ENCODE results near the gene KDM4D. TPM values are rescaled to one million over a fixed set of nuclear protein-coding genes. Genes with fewer than 3 reads are reported as not detected.

Gene KDM4D
- 0.24 to 0.48 TPM (median 0.36 TPM) in 5 replicates for total RNA-seq (2022; extraction: Qiagen RNA extraction; ENCODE audit: low read depth)

DNA sequence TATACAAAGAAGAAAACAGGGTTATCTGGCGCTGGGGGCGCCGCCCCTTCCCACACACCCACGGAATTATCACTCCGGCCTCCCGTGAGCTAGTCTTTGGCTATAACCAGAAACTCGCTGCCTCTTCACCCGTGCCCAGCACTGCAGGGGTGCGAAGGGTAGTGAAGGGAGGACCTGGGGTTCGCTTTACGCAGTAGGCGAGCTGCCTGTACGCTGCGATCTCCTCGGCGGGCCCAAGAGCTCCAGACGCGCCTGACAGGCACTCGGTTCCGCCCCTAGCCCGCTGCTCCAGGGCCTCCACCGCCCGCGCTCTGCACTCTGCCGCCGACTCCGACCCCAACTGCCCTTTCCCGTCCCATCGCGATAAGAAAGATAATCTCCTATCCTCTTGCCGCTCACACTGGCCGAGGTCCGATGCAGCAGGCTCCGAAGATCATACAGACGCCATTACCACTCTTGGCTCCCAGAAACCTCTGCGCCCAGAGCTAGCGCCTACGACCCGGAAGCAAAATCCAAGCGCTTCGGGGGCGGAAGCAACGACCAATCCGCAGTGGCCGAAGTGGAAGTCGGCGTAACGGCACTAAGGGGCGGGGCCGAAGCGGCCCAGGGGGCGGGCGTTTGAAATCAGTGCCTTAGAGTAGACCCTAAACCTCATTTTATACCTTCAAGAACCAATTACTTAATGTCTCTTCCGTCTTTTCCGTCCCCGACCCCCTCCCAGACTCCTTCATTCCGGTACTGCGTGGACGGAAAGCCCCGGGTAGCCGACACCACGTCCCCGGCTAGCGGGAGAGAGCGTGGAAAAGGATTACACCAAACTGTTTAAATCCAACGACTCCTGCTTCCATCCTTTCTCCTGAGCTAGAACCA lies at the start of gene KDM4D, which contains the start of gene CWC15:
TSS of gene KDM4D (plus strand) at position 611 of the 870 bp plus-strand sequence. CDS start 23,664 bp downstream, outside the sequence.
TSS of gene CWC15 (minus strand) at position 458 of the 870 bp plus-strand sequence. CDS start 1,371 bp downstream, outside the sequence.

DNA sequence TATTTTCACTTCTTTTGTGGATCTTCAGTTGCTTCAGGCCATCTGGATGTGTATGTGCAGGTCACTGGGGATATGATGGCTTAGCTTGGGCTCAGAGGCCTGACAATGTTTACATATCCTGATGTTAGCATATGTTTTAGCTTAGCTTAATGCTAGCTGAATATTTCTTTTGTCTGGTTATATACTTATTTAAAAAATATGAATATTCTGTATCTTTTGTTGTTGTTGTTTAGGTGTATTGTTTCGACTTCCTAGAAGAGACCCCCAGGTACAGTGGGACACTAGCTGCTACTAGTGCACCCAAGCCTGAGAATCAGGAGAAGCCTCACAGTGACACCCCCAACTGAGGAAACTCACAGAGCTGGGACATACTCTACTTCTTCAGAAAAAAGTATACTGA lies 51.4 kb downstream of the KDM4D start, which contains the start of gene KDM4E:
TSS of gene KDM4E (plus strand) at position 301 of the 400 bp plus-strand sequence. CDS start 300 bp downstream, outside the sequence.

Other genes with a start within 250 kb of the KDM4D start
- gene AMOTL1, start 205.4 kb upstream of the KDM4D start, total RNA-seq (2022; extraction: Qiagen RNA extraction; ENCODE audit: low read depth) = 5.5 to 9.8 TPM (median 8.4 TPM) in 5 replicates
- 28.7 to 33.7 TPM (median 29.9 TPM) in 5 replicates for gene CWC15, start 153 bp upstream of the KDM4D start, total RNA-seq (2022; extraction: Qiagen RNA extraction; ENCODE audit: low read depth)
- not detected in 5 replicates for gene KDM4E, start 51.5 kb downstream of the KDM4D start, total RNA-seq (2022; extraction: Qiagen RNA extraction; ENCODE audit: low read depth)
- gene KDM4F, start 75.7 kb downstream of the KDM4D start, total RNA-seq (2022; extraction: Qiagen RNA extraction; ENCODE audit: low read depth) = not detected in 5 replicates
- gene SRSF8, start 93.2 kb downstream of the KDM4D start, total RNA-seq (2022; extraction: Qiagen RNA extraction; ENCODE audit: low read depth) = 18.2 to 21.4 TPM (median 20.1 TPM) in 5 replicates
- gene ENDOD1, start 116.1 kb downstream of the KDM4D start, total RNA-seq (2022; extraction: Qiagen RNA extraction; ENCODE audit: low read depth) = 14.3 to 18.7 TPM (median 17.1 TPM) in 5 replicates